GM08714 (cell line): Measurements from ENCODE around the gene GNRH2.

Experiments used
- H3K4me3 ChIP-seq: fragments of 200-500 bp; sonication (Bioruptor generic); 2 replicates; pipeline ENCODE4 v1.5.1; 2014; ENCODE audit warnings: mild to moderate bottlenecking, low read length, inconsistent platforms
- ZNF274 ChIP-seq: IDR thresholded peaks from 2 replicates; pipeline ENCODE4 v1.6.1; 2012; ENCODE audit warnings: mild to moderate bottlenecking, low read depth, low read length

The GNRH2 gene

GRCh38 chr20:3093861-3094361, 50.5 kb downstream of the GNRH2 start:
- H3K4me3 ChIP-seq, result no peak overlapping the region
- TF ChIP-seq ZNF274, result no peak

GRCh38 chr20:3094848-3095629, 51.6 kb downstream of the GNRH2 start:
- H3K4me3 ChIP-seq, result no peak overlapping the region
- TF ChIP-seq ZNF274, result no peak
